HG03095 (cell line): ENCODE results near the gene ADAMTS17.

Experiments used
- ATAC-seq: cut with Tn5 transposase; IDR thresholded peaks from one replicate; pipeline ENCODE4 v1.9.1; 2021; ENCODE audit warnings: moderate library complexity; ENCODE audit not compliant: unreplicated experiment

The ADAMTS17 gene

GRCh38 chr15:99963096-99963825, 378.5 kb downstream of the ADAMTS17 start:
- no peak for ATAC-seq

- ATAC-seq: no peak
Measured at GRCh38 chr15:99962006-99962561, 379.7 kb downstream of the ADAMTS17 start.

- ATAC-seq: no peak
Measured at GRCh38 chr15:99961011-99961441, 380.7 kb downstream of the ADAMTS17 start.

- no peak for ATAC-seq
Measured at GRCh38 chr15:99959326-99959725, 382.4 kb downstream of the ADAMTS17 start.

GRCh38 chr15:99958426-99959097, 383.2 kb downstream of the ADAMTS17 start:
- ATAC-seq: no peak

- no peak for ATAC-seq
Measured at GRCh38 chr15:99957642-99958013, 384.1 kb downstream of the ADAMTS17 start.

GRCh38 chr15:99956820-99957641, 384.7 kb downstream of the ADAMTS17 start:
- ATAC-seq: no peak

GRCh38 chr15:99956022-99956775, 385.6 kb downstream of the ADAMTS17 start:
- no peak for ATAC-seq

- no peak for ATAC-seq
Measured at GRCh38 chr15:99955532-99955931, 386.2 kb downstream of the ADAMTS17 start.

- ATAC-seq: no peak
Measured at GRCh38 chr15:99955181-99955525, 386.6 kb downstream of the ADAMTS17 start.

- ATAC-seq: no peak
Measured at GRCh38 chr15:99954361-99955180, 387.2 kb downstream of the ADAMTS17 start.

GRCh38 chr15:99953886-99954285, 387.9 kb downstream of the ADAMTS17 start:
- no peak for ATAC-seq

GRCh38 chr15:99951511-99951910, 390.3 kb downstream of the ADAMTS17 start:
- ATAC-seq: no peak

GRCh38 chr15:99944131-99944530, 397.6 kb downstream of the ADAMTS17 start:
- no peak for ATAC-seq

- ATAC-seq: no peak
Measured at GRCh38 chr15:99943466-99943865, 398.3 kb downstream of the ADAMTS17 start.

- ATAC-seq: no peak
Measured at GRCh38 chr15:99932676-99933402, 408.9 kb downstream of the ADAMTS17 start.

- no peak for ATAC-seq
Measured at GRCh38 chr15:99931703-99932603, 409.8 kb downstream of the ADAMTS17 start.

- no peak for ATAC-seq
Measured at GRCh38 chr15:99930696-99931095, 411.1 kb downstream of the ADAMTS17 start.
